Brain microvascular endothelial cell (primary cell): ENCODE data around the gene PDE10A.

Experiments used
- DNase-seq: peaks from one replicate; pipeline ENCODE4 v3.0.0-alpha.2; 2020
- H3K27ac ChIP-seq: fragments of 250-450 bp; sonication (Bioruptor Pico); 2 replicates; pipeline ENCODE4 v1.5.1; 2020; ENCODE audit warnings: mild to moderate bottlenecking, moderate library complexity
- H3K27me3 ChIP-seq: fragments of 250-450 bp; sonication (Bioruptor Pico); replicated peaks from 2 replicates; pipeline ENCODE4 v1.5.1; 2020; ENCODE audit warnings: mild to moderate bottlenecking
- H3K36me3 ChIP-seq: fragments of 250-450 bp; sonication (Bioruptor Pico); replicated peaks from 2 replicates; pipeline ENCODE4 v1.5.1; 2020; ENCODE audit warnings: mild to moderate bottlenecking
- H3K4me3 ChIP-seq: 2 replicates; pipeline ENCODE4 v1.5.1; 2011; ENCODE audit warnings: low read depth, mild to moderate bottlenecking, control low read depth, low read length, moderate library complexity
- in situ Hi-C: cut with HindIII; loops from 2 replicates; pipeline ENCODE4 v1.10.0; 2017; ENCODE audit warnings: low sequenced_read_pairs, low pct_ligation_motif_present
- TF ChIP-seq, protein P1 (sequence below): IDR thresholded peaks from 2 replicates; pipeline ENCODE4 v1.5.1; 2011; ENCODE audit warnings: low read depth, mild to moderate bottlenecking, moderate library complexity, low read length, control low read depth, inconsistent platforms; ENCODE audit errors: missing control alignments

The PDE10A gene

DNA sequence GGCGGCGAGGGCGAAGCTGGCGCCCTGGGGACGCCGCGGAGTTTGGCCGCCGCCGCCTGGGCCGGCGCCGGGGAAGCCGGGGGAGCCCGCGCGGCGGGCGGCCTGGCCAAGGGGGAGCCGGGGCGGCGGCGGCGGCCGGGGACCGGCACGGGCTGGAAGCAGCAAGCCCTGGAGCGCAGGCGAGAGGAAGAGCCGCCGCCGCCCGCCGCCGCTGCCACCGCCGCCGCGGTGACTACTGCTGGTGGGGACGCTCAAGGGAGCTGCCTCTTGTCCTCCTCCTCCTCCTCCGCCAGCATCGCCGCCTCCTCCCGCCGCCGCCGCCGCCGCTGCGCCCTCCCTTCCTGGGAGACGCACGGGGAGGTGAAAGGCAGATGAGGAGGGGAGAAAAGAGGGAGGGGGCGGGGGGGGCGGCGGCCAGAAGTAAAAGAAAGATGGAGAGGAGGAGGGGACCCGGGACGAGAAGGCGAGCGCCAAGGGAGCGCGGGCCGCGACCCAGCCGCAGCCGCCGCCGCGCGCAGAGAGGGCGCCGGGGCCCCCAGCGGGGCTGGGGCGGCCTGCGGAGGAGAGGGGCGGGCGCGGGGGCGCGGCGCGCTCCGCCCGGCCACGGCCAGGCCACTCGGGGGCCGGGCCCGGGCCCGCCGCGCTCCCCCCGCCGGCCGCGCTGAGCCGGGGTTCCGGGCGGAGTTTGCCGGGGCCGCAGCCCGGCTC lies 846 bp downstream of the PDE10A start:
- in situ Hi-C loops: no loop called here
- H3K27ac ChIP-seq: peak overlapping the region; percentile 66
- H3K4me3 ChIP-seq: peak overlapping the region; percentile 58
- H3K27me3 ChIP-seq: peaks cover 7% of the 10 kb centered on the region
- TF ChIP-seq, protein P1, sequence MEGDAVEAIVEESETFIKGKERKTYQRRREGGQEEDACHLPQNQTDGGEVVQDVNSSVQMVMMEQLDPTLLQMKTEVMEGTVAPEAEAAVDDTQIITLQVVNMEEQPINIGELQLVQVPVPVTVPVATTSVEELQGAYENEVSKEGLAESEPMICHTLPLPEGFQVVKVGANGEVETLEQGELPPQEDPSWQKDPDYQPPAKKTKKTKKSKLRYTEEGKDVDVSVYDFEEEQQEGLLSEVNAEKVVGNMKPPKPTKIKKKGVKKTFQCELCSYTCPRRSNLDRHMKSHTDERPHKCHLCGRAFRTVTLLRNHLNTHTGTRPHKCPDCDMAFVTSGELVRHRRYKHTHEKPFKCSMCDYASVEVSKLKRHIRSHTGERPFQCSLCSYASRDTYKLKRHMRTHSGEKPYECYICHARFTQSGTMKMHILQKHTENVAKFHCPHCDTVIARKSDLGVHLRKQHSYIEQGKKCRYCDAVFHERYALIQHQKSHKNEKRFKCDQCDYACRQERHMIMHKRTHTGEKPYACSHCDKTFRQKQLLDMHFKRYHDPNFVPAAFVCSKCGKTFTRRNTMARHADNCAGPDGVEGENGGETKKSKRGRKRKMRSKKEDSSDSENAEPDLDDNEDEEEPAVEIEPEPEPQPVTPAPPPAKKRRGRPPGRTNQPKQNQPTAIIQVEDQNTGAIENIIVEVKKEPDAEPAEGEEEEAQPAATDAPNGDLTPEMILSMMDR: no peak
- no peaks in the 10 kb centered on the region for H3K36me3 ChIP-seq
- peak; percentile 29 for DNase-seq

DNA sequence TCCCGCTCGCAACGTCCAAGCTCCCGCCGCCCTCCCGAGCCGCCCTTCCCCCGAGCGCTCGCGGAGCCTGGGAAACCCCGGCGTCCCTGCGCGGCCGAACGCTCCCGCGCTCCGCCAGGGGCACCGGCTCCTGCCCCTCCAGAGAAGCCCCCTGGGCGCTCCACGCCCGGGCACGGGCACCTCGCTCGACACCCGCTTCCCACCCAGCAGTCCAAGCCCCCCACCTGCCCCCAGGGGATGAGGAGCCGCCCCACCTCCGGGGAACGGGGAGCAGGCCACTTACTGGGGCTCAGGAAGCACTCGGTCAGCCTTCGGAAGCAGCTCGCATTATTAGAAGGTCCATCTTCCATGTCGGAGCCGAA lies 1.4 kb downstream of the PDE10A start:
- no peak for DNase-seq
- TF ChIP-seq, protein P1: no peak
- Histone ChIP-seq H3K27ac (peak overlapping the region; percentile 66), H3K27me3 (peaks cover 7% of the 10 kb centered on the region), H3K4me3 (peak overlapping the region; percentile 58), H3K36me3 (no peaks in the 10 kb centered on the region)
- in situ Hi-C loops: no loop called here

DNA sequence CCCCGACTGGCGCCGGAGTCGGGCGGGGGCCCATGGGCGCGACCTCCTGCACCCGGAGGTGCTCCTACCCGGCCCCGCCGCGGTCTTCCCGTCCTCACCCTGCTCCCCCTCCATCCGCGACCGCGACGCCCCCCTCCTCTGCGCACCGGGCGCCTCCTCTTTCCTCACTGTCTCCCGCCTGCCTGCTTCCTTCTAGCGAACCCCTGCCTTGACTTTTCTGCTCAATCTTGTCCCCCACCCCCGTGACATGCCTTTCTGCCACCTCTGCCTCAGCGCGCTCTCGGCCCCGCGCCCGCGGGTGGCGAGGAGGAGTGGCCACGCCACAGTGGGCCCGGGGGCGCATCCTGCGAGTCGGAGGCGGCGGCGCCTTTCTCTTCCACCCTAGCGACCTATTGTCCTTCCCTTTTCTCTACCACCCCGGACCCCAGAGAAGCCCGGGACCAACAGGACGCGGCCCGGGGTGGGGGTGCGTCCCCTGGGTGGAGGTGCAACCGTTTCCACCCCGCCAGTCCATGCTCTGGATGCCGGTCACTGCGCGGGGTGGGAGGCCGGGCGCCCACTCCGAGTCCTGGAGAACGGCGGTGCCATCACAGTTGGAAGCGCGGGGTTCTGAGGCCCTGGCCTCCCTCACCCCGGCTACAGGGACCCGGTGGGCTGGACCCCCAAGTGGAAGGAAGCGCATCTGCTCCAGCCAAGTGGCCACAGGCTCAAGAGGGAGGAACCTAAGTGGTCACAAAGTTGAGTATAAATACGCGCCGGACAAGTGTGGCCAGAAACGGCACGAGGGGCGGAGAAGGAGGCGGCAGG lies 2.0 kb downstream of the PDE10A start:
- TF ChIP-seq, protein P1: no peak
- Histone ChIP-seq H3K27me3 (peaks cover 7% of the 10 kb centered on the region), H3K27ac (peak overlapping the region; percentile 66), H3K4me3 (peak overlapping the region; percentile 58), H3K36me3 (no peaks in the 10 kb centered on the region)
- in situ Hi-C loops: no loop called here
- DNase-seq: no peak

DNA sequence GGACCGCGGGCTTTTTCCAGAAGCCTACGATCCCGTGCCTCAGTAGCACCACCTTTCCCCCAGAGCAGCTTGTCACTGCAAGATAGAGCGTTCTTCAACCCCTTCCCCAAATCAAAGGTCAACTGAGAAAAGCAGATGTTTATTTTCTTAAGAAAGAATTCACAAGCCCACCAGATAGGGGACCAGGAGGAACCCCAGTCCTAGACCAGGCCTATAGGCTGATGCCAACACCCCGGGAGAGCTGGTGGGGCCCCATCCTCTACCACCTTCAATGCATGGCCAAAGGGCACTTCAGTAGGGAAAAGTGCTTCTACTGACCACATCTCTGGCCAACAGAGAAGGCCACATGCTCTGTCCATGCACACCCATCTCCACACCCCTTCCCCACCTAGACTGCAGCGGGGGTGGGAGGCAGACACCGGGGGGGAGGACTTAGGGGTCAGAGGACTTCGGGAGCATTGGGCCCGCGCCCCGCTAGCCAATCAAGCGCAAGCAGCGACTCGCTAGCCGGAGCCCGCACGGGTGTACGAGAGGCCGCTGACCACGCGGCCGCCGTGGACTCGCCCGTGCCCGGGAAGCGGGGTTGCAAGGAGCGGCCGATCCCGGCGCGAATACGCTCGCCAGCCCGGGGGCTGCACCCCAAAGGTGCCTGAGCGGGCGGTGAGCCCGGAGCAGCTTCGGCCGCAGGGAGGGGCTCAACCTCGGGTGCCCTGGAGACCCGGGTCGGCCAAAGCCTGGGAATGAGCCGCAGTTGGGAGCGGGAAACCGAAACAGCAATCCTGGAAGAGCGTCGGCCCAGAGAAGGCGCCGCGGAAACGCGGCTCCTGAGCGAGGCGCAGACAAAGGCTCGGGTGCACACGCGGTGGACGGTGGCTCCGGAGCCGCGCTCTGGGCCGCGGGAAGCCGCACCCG lies 2.8 kb downstream of the PDE10A start:
- Histone ChIP-seq H3K27ac (peak overlapping the region; percentile 66), H3K4me3 (peak overlapping the region; percentile 58), H3K27me3 (peaks cover 5% of the 10 kb centered on the region), H3K36me3 (no peaks in the 10 kb centered on the region)
- DNase-seq: no peak
- TF ChIP-seq, protein P1: no peak
- in situ Hi-C loops: no loop called here

DNA sequence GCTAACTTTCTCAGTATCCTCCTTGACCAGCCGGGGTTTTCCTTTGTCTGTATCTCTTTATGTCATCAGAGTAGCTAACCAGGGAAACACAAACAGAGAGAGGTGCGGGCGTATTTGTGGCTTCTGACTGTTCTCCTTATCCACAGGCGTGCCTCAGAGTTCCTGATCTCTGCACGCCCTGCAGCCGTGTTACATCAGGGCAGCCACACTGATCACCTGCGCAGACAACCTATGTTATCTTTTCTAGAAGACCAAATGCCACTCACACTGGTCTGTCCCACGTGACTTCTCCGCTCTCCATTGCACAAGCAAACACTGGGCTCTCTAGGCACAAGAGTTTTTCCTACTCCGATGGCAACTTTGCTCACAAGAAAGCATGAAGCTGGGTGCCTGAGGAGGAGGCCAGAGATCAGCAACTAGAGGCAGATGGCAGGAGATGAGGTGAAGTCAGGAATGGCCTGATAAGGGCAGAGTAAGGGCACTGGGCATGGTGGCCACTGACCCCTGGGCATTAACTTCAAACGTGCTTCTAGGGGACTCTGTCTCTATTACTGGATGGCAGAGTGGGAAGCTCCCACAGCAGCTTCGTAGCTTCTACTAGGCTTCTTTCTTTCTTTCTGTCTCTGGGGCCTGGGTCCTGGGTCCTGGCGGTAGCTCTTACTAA lies 4.5 kb downstream of the PDE10A start:
- H3K27me3 ChIP-seq: no peaks in the 10 kb centered on the region
- peak; percentile 30 for DNase-seq
- in situ Hi-C loops: no loop called here
- H3K4me3 ChIP-seq: no peak overlapping the region
- H3K36me3 ChIP-seq: no peaks in the 10 kb centered on the region
- TF ChIP-seq, protein P1: no peak
- H3K27ac ChIP-seq: no peak overlapping the region
